Ascending aorta (tissue), 2 donors: ENCODE results near the gene COMMD1. TPM values are rescaled to one million over a fixed set of nuclear protein-coding genes. Genes with fewer than 3 reads are reported as not detected.
"Not testable (repeated sequence)": the region's sequence is repeated elsewhere in the genome, so short reads cannot be mapped to it uniquely, and the experiment has no call there.

Experiments used
- DNase-seq, 2 donors: peaks; one replicate each; pipeline ENCODE4 v3.0.0-alpha.2; 2019; ENCODE audit warnings: low spot score in 2 of 2
- H3K27ac ChIP-seq, 2 donors: fragments of 200-600 bp; sonication (generic); one replicate each; pipeline ENCODE4 v1.5.1; 2016 to 2017; ENCODE audit warnings: mild to moderate bottlenecking in 1 of 2
- H3K27me3 ChIP-seq: fragments of 200-600 bp; sonication (generic); one replicate; pipeline ENCODE4 v1.5.1; 2017
- H3K36me3 ChIP-seq, 2 donors: fragments of 200-600 bp; sonication (generic); one replicate each; pipeline ENCODE4 v1.5.1; 2016
- H3K4me1 ChIP-seq, 2 donors: fragments of 200-600 bp; sonication (generic); one replicate each; pipeline ENCODE4 v1.5.1; 2016 to 2017; ENCODE audit warnings: mild to moderate bottlenecking in 1 of 2
- H3K4me3 ChIP-seq, 2 donors: fragments of 200-600 bp; sonication (generic); one replicate each; pipeline ENCODE4 v1.5.1; 2016 to 2017; ENCODE audit warnings: mild to moderate bottlenecking in 1 of 2
- H3K9me3 ChIP-seq, 2 donors: fragments of 200-600 bp; sonication (generic); one replicate each; pipeline ENCODE4 v1.5.1; 2016
- intact Hi-C: fragments of 100-400 bp; cut with DNase I; formaldehyde crosslinking; loops from one replicate; pipeline ENCODE4 v1.15.1; 2023
- total RNA-seq: library from RNA; depleted of rRNA; stranded (reverse); fragments of >200 nt; gene quantifications from one replicate; pipeline ENCODE4 v1.1.0, GENCODE V29; 2016
- TF ChIP-seq, protein P1 (sequence below), 3 experiments: fragments of 200-600 bp in 2 of 3; fragments of 450-650 bp in 1 of 3; sonication (generic) in 2 of 3; IDR thresholded peaks; one replicate each; pipeline ENCODE4 v1.5.1; 2016 to 2019; ENCODE audit warnings: antibody characterized with exemption in 3 of 3, mild to moderate bottlenecking in 1 of 3, moderate library complexity in 1 of 3

The COMMD1 gene
- total RNA-seq, 1 donor from 2014 or later, result 31.8 TPM

DNA sequence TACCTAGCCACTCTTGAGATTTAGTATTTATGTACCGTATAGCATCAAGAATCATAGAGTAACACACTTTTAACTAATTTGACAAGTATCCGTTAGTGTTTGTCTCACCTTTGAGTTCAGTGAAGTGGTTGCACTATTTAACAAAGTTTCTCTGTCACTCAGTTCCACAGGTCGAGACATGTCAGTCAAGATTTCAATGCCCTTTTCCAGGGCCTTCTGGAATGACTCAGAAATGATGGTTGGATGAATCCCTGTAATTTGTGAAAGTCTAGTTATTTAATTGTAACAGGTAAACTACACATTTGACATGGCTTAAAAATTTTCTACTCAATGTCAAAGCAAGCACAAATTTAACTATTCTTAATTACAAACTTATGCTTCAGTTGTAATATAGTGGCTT, 26.7 kb upstream of the COMMD1 start:
- Histone ChIP-seq H3K27me3 (no peaks in the 10 kb centered on the region), H3K4me3 (no peak overlapping the region), H3K36me3 (peaks cover 83 to 99% of the 10 kb centered on the region in 2 donors), H3K27ac (no peak overlapping the region), H3K4me1 (no peaks in the 10 kb centered on the region), H3K9me3 (no peaks in the 10 kb centered on the region)
- DNase-seq, result no peak
- intact Hi-C loops, result no loop called here
- TF ChIP-seq, protein P1, sequence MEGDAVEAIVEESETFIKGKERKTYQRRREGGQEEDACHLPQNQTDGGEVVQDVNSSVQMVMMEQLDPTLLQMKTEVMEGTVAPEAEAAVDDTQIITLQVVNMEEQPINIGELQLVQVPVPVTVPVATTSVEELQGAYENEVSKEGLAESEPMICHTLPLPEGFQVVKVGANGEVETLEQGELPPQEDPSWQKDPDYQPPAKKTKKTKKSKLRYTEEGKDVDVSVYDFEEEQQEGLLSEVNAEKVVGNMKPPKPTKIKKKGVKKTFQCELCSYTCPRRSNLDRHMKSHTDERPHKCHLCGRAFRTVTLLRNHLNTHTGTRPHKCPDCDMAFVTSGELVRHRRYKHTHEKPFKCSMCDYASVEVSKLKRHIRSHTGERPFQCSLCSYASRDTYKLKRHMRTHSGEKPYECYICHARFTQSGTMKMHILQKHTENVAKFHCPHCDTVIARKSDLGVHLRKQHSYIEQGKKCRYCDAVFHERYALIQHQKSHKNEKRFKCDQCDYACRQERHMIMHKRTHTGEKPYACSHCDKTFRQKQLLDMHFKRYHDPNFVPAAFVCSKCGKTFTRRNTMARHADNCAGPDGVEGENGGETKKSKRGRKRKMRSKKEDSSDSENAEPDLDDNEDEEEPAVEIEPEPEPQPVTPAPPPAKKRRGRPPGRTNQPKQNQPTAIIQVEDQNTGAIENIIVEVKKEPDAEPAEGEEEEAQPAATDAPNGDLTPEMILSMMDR (IDR thresholded peaks at IDR 0.05), result no peak

DNA sequence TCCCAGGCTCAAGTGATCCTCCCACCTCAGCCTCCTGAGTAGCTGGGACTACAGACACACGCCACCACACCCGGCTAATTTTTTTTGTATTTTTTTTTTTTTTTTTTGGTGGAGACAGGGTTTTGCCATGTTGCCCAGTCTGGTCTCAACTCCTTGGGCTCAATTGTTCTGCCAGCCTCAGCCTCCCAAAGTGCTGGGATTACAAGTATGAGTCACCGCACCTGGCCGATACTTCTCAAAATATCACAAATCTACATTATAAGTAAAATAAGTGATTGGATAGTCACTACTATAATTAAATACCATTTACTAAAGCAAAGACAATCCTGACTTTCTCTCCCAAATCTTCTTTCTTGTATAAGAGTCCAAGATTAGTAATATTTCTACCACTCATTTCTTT, 26.1 kb upstream of the COMMD1 start:
- peaks cover 85 to 99% of the 10 kb centered on the region in 2 donors for H3K36me3 ChIP-seq
- intact Hi-C loops, result not testable (repeated sequence)

GRCh38 chr2:61882850-61883249, 22.6 kb upstream of the COMMD1 start:
- TF ChIP-seq, protein P1 (IDR thresholded peaks at IDR 0.05), result no peak
- no peak overlapping the region for H3K27ac ChIP-seq
- no peaks in the 10 kb centered on the region for H3K9me3 ChIP-seq
- no peak overlapping the region for H3K4me3 ChIP-seq
- no peak for DNase-seq
- peaks cover 72 to 75% of the 10 kb centered on the region in 2 donors for H3K36me3 ChIP-seq
- peaks cover 3 to 6% of the 10 kb centered on the region in 2 donors for H3K4me1 ChIP-seq
- intact Hi-C loops, result loop anchor here (10.0 kb wide), 1 partner anchor 822 kb away; the partner anchor contains the start of gene EHBP1
- no peaks in the 10 kb centered on the region for H3K27me3 ChIP-seq

More for the DNA sequence above, 26.1 kb upstream of the COMMD1 start:
- not testable (repeated sequence) for H3K4me1 ChIP-seq, H3K4me3 ChIP-seq, DNase-seq, H3K27me3 ChIP-seq, H3K27ac ChIP-seq, H3K9me3 ChIP-seq

DNA sequence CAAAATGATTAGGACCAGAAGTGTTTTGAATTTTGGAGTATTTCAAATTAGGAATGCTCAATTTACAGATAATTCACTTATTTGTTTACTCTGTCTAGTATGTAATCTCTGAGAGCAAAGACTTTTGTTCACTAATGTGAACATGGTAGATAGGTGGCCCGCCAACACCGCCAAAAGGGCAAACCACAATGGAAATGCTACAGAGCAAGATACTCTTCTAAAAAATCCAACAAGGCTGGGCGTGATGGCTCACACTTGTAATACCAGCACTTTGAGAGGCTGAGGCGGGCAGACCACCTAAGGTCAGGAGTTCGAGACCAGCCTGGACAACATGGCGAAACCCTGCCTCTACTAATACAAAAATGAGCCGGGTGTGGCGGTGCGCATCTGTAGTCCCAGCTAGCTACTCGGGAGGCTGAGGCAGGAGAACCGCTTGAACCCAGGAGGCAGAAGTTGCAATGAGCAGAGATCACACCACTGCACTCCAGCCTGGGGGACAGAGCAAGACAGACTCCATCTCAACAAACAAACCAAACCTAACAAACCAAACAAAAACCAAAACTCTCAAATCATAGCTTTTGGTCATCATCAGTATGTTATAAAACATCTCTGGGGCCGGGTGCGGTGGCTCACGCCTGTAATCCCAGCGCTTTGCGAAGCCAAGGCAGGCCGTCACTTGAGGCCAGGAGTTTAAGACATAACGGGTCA, 19.4 kb upstream of the COMMD1 start:
- Histone ChIP-seq H3K27me3 (no peaks in the 10 kb centered on the region), H3K4me1 (peaks cover 3 to 6% of the 10 kb centered on the region in 2 donors), H3K9me3 (no peaks in the 10 kb centered on the region), H3K36me3 (peaks cover 42 to 43% of the 10 kb centered on the region in 2 donors), H3K27ac (no peak overlapping the region), H3K4me3 (no peak overlapping the region)
- TF ChIP-seq, protein P1 (IDR thresholded peaks at IDR 0.05), result no peak
- intact Hi-C loops, result loop anchor here (5.0 to 10.0 kb wide), 2 partner anchors 621 to 819 kb away; partner anchors contain the start of genes EHBP1 and TMEM17
- no peak for DNase-seq

DNA sequence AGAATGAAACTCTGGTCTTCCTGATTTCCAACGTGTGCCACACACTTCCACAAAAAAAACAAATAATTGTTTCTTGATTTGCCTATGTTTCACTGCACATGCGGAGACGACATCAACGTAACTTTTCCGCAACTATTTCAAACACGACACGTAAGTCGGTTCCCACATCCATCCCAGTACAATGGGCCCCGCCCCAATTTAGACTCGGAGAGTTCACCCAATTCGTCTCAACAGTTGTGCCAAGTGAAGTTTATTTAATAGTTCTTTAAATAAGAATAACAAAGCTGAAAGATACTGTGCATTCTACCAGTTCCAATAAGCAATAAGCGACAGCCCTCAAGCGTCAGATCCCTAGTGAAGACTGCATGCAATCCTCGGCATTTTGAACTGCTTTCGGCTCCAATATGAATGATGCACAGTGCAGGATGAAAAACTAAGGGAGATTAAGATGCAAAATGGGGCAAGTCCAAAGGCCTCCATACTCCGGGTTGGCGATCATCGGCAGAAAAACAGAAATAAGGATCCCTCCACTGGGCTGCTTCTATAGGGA, 17.7 kb upstream of the COMMD1 start:
- Histone ChIP-seq H3K4me3 (peak overlapping the region; percentile 76 to 99), H3K36me3 (peaks cover 26 to 31% of the 10 kb centered on the region in 2 donors), H3K27me3 (no peaks in the 10 kb centered on the region), H3K9me3 (no peaks in the 10 kb centered on the region), H3K27ac (peak overlapping the region; percentile 92 to 97), H3K4me1 (peaks cover 3 to 6% of the 10 kb centered on the region in 2 donors)
- intact Hi-C loops, result loop anchor here (1.0 to 10.0 kb wide), 6 partner anchors 33 to 817 kb away; partner anchors contain the start of genes EHBP1, FAM161A, TMEM17 and USP34
- DNase-seq, result no peak
- TF ChIP-seq, protein P1 (IDR thresholded peaks at IDR 0.05), result no peak
